Duodenal mucosa (tissue), 2 donors: ENCODE measurements around the gene PLEKHS1.
"Not testable (repeated sequence)": the region's sequence is repeated elsewhere in the genome, so short reads cannot be mapped to it uniquely, and the experiment has no call there.

Source experiments
- H3K27ac ChIP-seq: one replicate; pipeline ENCODE4 v1.7.0; 2013; ENCODE audit warnings: low read depth, low read length
- H3K27me3 ChIP-seq, 2 donors: one replicate each; pipeline ENCODE4 v1.7.0; 2013; ENCODE audit warnings: low read length in 2 of 2, control low read depth in 1 of 2; ENCODE audit not compliant: insufficient read depth in 2 of 2, control insufficient read depth in 1 of 2
- H3K36me3 ChIP-seq, 2 donors: one replicate each; pipeline ENCODE4 v1.7.0; 2013; ENCODE audit warnings: low read length in 2 of 2, control low read depth in 1 of 2; ENCODE audit not compliant: insufficient read depth in 2 of 2, control insufficient read depth in 1 of 2
- H3K4me1 ChIP-seq, 2 donors: one replicate each; pipeline ENCODE4 v1.7.0; 2013; ENCODE audit warnings: low read length in 2 of 2, control low read depth in 1 of 2; ENCODE audit not compliant: insufficient read depth in 2 of 2, control insufficient read depth in 1 of 2
- H3K4me3 ChIP-seq, 2 donors: one replicate each; pipeline ENCODE4 v1.7.0; 2013; ENCODE audit warnings: low read length in 2 of 2, low read depth in 1 of 2
- H3K9ac ChIP-seq, 2 donors: one replicate each; pipeline ENCODE4 v1.7.0; 2013; ENCODE audit warnings: low read length in 2 of 2, low read depth in 1 of 2
- H3K9me3 ChIP-seq, 2 donors: one replicate each; pipeline ENCODE4 v1.7.0; 2013; ENCODE audit warnings: low read length in 2 of 2, control low read depth in 1 of 2; ENCODE audit not compliant: control insufficient read depth in 1 of 2

Gene PLEKHS1

DNA sequence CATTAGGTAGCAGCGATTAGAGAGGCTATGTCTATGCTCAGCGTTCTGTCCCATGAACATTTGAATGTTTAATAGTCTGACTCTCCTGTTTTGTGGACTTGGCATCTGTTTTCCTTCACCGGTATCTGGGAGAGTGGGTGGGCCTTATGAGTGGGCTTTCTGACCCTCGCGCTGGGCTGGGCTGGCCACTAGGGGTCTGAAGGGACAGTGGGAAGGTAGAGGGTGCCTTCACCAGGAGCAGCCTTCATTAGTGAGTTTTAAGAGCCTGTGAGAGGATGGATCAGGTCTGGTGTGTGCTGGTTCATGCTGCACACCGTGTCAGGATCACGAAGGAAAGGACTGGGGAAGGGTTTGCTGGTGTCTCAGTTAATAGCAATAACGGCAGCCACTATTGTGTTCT lies 69.0 kb downstream of the PLEKHS1 start:
- H3K36me3 ChIP-seq: no peaks in the 10 kb centered on the region
- no peak overlapping the region for H3K4me3 ChIP-seq
- H3K27me3 ChIP-seq: no peaks in the 10 kb centered on the region
- no peak overlapping the region for H3K9ac ChIP-seq
- no peaks in the 10 kb centered on the region for H3K4me1 ChIP-seq
- H3K27ac ChIP-seq: no peak overlapping the region
- H3K9me3 ChIP-seq: no peaks in the 10 kb centered on the region

DNA sequence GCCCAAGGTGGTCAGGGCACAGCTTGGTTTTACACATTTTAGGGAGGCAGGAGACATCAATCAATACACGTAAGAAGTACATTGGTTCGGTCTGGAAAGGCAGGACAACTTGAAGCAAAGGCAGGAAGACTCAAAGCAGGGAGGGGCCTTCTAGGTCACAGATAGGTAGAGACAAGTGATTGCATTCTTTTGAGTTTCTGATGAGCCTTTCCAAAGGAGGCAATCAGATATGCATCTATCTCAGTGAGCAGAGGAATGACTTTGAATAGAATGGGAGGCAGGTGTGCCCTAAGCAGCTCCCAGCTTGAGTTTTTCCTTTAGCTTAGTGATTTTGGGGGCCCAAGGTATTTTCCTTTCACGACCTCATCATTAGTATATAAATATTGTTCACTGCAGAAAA lies 69.8 kb downstream of the PLEKHS1 start:
- H3K27me3 ChIP-seq, H3K9me3 ChIP-seq, H3K9ac ChIP-seq: not testable (repeated sequence)

GRCh38 chr10:113822174-113822573 lies 70.7 kb downstream of the PLEKHS1 start:
- Histone ChIP-seq H3K27me3 (no peaks in the 10 kb centered on the region), H3K4me1 (no peaks in the 10 kb centered on the region), H3K9me3 (no peaks in the 10 kb centered on the region), H3K9ac (no peak overlapping the region), H3K27ac (no peak overlapping the region), H3K36me3 (no peaks in the 10 kb centered on the region), H3K4me3 (no peak overlapping the region)

More for the DNA sequence above, 69.8 kb downstream of the PLEKHS1 start:
- not testable (repeated sequence) for H3K36me3 ChIP-seq, H3K4me3 ChIP-seq, H3K4me1 ChIP-seq, H3K27ac ChIP-seq

- no peak overlapping the region for H3K4me3 ChIP-seq
- no peak overlapping the region for H3K9ac ChIP-seq
- no peak overlapping the region for H3K27ac ChIP-seq
- H3K36me3 ChIP-seq: no peaks in the 10 kb centered on the region
- H3K9me3 ChIP-seq: no peaks in the 10 kb centered on the region
- H3K4me1 ChIP-seq: no peaks in the 10 kb centered on the region
- H3K27me3 ChIP-seq: no peaks in the 10 kb centered on the region
Observed at GRCh38 chr10:113823389-113823788, 71.9 kb downstream of the PLEKHS1 start.

- no peaks in the 10 kb centered on the region for H3K27me3 ChIP-seq
- no peaks in the 10 kb centered on the region for H3K4me1 ChIP-seq
- no peaks in the 10 kb centered on the region for H3K36me3 ChIP-seq
- H3K9me3 ChIP-seq: no peaks in the 10 kb centered on the region
- H3K9ac ChIP-seq: no peak overlapping the region
- no peak overlapping the region for H3K4me3 ChIP-seq
- H3K27ac ChIP-seq: no peak overlapping the region
Observed at GRCh38 chr10:113825791-113826190, 74.3 kb downstream of the PLEKHS1 start.

GRCh38 chr10:113828567-113828966 lies 77.1 kb downstream of the PLEKHS1 start:
- H3K9ac ChIP-seq, H3K9me3 ChIP-seq, H3K27ac ChIP-seq, H3K4me1 ChIP-seq, H3K36me3 ChIP-seq, H3K4me3 ChIP-seq, H3K27me3 ChIP-seq: not testable (repeated sequence)
